RWPE1 (cell line): ENCODE measurements around the gene MT1A.

Experiments used
- CTCF ChIA-PET: fragments of 350-600 bp; sonication (Branson Sonifier 250); formaldehyde crosslinking; extraction: SDS; loops from one replicate; lab custom pipeline; 2021; lab: Yijun Ruan, JAX
- POLR2A ChIA-PET: fragments of 400-600 bp; formaldehyde crosslinking; extraction: SDS; loops from one replicate; lab custom pipeline; 2020; ENCODE audit warnings: antibody characterized with exemption; ENCODE audit not compliant: low non-redundant PET; lab: Yijun Ruan, JAX
- DNase-seq: peaks from one replicate; pipeline ENCODE4 v3.0.0; 2012; ENCODE audit warnings: low spot score
- H3K27ac ChIP-seq: fragments of 450-650 bp; 2 replicates; pipeline ENCODE4 v1.5.1; 2017
- CTCF ChIP-seq: fragments of 450-650 bp; conservative IDR thresholded peaks from 2 replicates; pipeline ENCODE4 v1.5.1; 2017; ENCODE audit warnings: low read depth, mild to moderate bottlenecking

Gene MT1A

GRCh38 chr16:56626685-56627084 lies 11.8 kb upstream of the MT1A start:
- peak overlapping the region; percentile 90 for H3K27ac ChIP-seq
- TF ChIP-seq CTCF = no peak

GRCh38 chr16:56628486-56629350 lies 9.7 kb upstream of the MT1A start:
- ChIA-PET CTCF (no interaction called here), POLR2A (interaction anchor here (0.6 kb wide), 1 partner anchor 1520 kb away, joined by 3 read pairs; no protein-coding TSS in a partner anchor)
- no peak for TF ChIP-seq CTCF
- peak overlapping the region; percentile 90 for H3K27ac ChIP-seq
- no peak for DNase-seq

More at GRCh38 chr16:56626685-56627084, 11.8 kb upstream of the MT1A start:
- CTCF ChIA-PET = interaction anchor here (0.7 to 0.9 kb wide), 2 partner anchors 47 to 75 kb away, joined by 3 read pairs; no protein-coding TSS in a partner anchor
- no peak for DNase-seq
- POLR2A ChIA-PET = interaction anchor here (0.7 to 2.4 kb wide), 3 partner anchors 12 to 20 kb away, joined by 3 to 14 read pairs (median 11); no protein-coding TSS in a partner anchor

- no peak for TF ChIP-seq CTCF
- ChIA-PET POLR2A (no interaction called here), CTCF (no interaction called here)
- H3K27ac ChIP-seq = peak overlapping the region; percentile 90
- no peak for DNase-seq
Observed at GRCh38 chr16:56629531-56629930, 8.9 kb upstream of the MT1A start.

- CTCF ChIA-PET = interaction anchor here (0.6 to 1.1 kb wide), 2 partner anchors 44 to 72 kb away, joined by 3 read pairs; no protein-coding TSS in a partner anchor
- no peak for TF ChIP-seq CTCF
- H3K27ac ChIP-seq = peak overlapping the region; percentile 90; the same call in 1 of the 2 replicates
- DNase-seq = no peak
- POLR2A ChIA-PET = no interaction called here
Observed at GRCh38 chr16:56630134-56630533, 8.3 kb upstream of the MT1A start.

GRCh38 chr16:56631197-56631596 lies 7.3 kb upstream of the MT1A start:
- no peak for DNase-seq
- ChIA-PET POLR2A (no interaction called here), CTCF (no interaction called here)
- H3K27ac ChIP-seq = no peak overlapping the region
- no peak for TF ChIP-seq CTCF

- TF ChIP-seq CTCF = no peak
- H3K27ac ChIP-seq = peak overlapping the region; percentile 24
- CTCF ChIA-PET = no interaction called here
- DNase-seq = no peak
- POLR2A ChIA-PET = no interaction called here
Observed at GRCh38 chr16:56631832-56632155, 6.7 kb upstream of the MT1A start.
